H1 (cell line): ENCODE measurements around the gene CGNL1.

Source experiments
- POLR2A ChIP-seq, 2 experiments: IDR thresholded peaks; 1 replicate in 1 of 2; 2 replicates in 1 of 2; pipeline ENCODE4 v1.6.1; 2011; ENCODE audit warnings: low read depth in 2 of 2, low read length in 2 of 2, mild to moderate bottlenecking in 2 of 2; ENCODE audit errors: control extremely low read depth in 1 of 2
- RXRA ChIP-seq: IDR thresholded peaks from 2 replicates; pipeline ENCODE4 v1.6.1; 2011; ENCODE audit warnings: low read depth, mild to moderate bottlenecking, low read length, moderate library complexity; ENCODE audit not compliant: insufficient read depth
- TAF1 ChIP-seq: IDR thresholded peaks from 2 replicates; pipeline ENCODE4 v1.6.1; 2011; ENCODE audit warnings: mild to moderate bottlenecking, low read depth, low read length

DNA sequence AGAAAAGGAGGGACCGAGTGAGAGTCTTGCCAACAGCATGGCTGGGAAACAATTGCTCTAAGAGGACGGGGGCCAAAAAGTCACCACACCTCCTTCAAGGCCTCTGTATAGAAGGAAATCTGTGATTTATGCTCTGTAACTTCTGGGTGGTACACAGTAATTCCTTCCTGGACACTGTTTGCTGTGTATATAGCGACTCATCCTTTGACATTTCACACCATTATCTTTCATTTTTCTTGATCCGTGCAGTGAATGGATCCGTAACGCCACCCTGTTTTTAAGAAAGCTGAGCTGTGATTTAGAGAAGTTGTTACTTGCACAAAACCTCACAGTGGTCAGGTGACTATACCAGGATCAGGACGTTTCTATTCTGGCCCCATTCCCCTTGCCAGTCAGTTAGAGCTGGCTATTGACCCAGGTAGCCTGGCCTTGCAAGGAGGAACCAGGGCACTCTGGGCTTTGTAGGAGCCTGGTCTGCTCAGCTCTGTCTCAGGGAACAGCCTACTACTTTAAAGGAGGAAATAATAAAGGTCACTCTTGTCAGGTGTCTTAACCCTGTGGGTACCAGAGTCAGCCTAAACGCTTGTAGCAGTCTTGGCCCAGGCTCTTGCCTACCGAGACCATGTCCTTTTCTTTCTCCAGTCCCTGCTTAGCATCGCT lies 128.9 kb downstream of the CGNL1 start:
- TF ChIP-seq RXRA (no peak), POLR2A (IDR thresholded peaks at IDR 0.05; ENCODE audit: control extremely low read depth in 1 of 2, low read depth in 2 of 2, low read length in 2 of 2) (no peak), TAF1 (no peak)
